ENCODE data around the gene OMA1. TPM values are rescaled to one million over a fixed set of nuclear protein-coding genes. Genes with fewer than 3 reads are reported as not detected.
"Not testable (repeated sequence)": the region's sequence is repeated elsewhere in the genome, so short reads cannot be mapped to it uniquely, and the experiment has no call there.

The OMA1 gene
- total RNA-seq, 1 experiment from 2014 or later, result 27.9 TPM

GRCh38 chr1:58539553-58539952, 7.0 kb downstream of the OMA1 start:
- no peaks in the 10 kb centered on the region for H3K36me3 ChIP-seq (ENCODE audit: low read depth)
- no peaks in the 10 kb centered on the region for H3K9me2 ChIP-seq (ENCODE audit: insufficient read depth)
- no peak overlapping the region for H3K4me3 ChIP-seq
- no peak overlapping the region for H3K27ac ChIP-seq
- no peak overlapping the region for H3K4me2 ChIP-seq
- H3F3A ChIP-seq (ENCODE audit: insufficient read depth, low read depth), result 0 out of 2 replicates have a peak, but pooled peaks cover 6% of the 10 kb centered on the region
- no peak for DNase-seq
- H2AFZ ChIP-seq, result no peak overlapping the region
- BruUV-seq (replicated peaks), result no TSS peak
- ChIA-PET POLR2A (ENCODE audit: unreplicated experiment) (no interaction called here), CTCF (no interaction called here)
- TF ChIP-seq CTCF (conservative IDR thresholded peaks at IDR 0.05) (no peak), EZH2 (IDR thresholded peaks at IDR 0.05; ENCODE audit: low read depth) (no peak)
- no peaks in the 10 kb centered on the region for H3K9me3 ChIP-seq (ENCODE audit: insufficient read depth, low read depth)
- no peaks in the 10 kb centered on the region for H3K4me1 ChIP-seq (replicated peaks; ENCODE audit: insufficient read depth)
- H3K27me3 ChIP-seq (ENCODE audit: insufficient read depth, low read depth), result no peaks in the 10 kb centered on the region
- 0 out of 2 replicates have a peak, but pooled peaks cover 3% of the 10 kb centered on the region for H3K79me2 ChIP-seq (ENCODE audit: low read depth)
- no peaks in the 10 kb centered on the region for H4K20me1 ChIP-seq (ENCODE audit: insufficient read depth)
- intact Hi-C loops (cut with micrococcal nuclease; ENCODE audit: unreplicated experiment), result no loop called here

GRCh38 chr1:58538821-58539220, 7.7 kb downstream of the OMA1 start:
- Histone ChIP-seq H3K4me1 (replicated peaks; ENCODE audit: insufficient read depth) (no peaks in the 10 kb centered on the region), H3K4me2 (no peak overlapping the region), H3K36me3 (ENCODE audit: low read depth) (no peaks in the 10 kb centered on the region), H4K20me1 (ENCODE audit: insufficient read depth) (no peaks in the 10 kb centered on the region), H2AFZ (no peak overlapping the region), H3K9me2 (ENCODE audit: insufficient read depth) (no peaks in the 10 kb centered on the region), H3K4me3 (no peak overlapping the region), H3K79me2 (ENCODE audit: low read depth) (no peaks in the 10 kb centered on the region), H3K27ac (no peak overlapping the region), H3K9me3 (ENCODE audit: insufficient read depth, low read depth) (no peaks in the 10 kb centered on the region), H3F3A (ENCODE audit: insufficient read depth, low read depth) (0 out of 2 replicates have a peak, but pooled peaks cover 6% of the 10 kb centered on the region), H3K27me3 (ENCODE audit: insufficient read depth, low read depth) (no peaks in the 10 kb centered on the region)
- no peak for DNase-seq
- TF ChIP-seq CTCF (conservative IDR thresholded peaks at IDR 0.05), result no peak
- TF ChIP-seq EZH2 (IDR thresholded peaks at IDR 0.05; ENCODE audit: low read depth), result no peak
- intact Hi-C loops (cut with micrococcal nuclease; ENCODE audit: unreplicated experiment), result no loop called here
- ChIA-PET CTCF (no interaction called here), POLR2A (ENCODE audit: unreplicated experiment) (interaction anchor here (0.6 to 0.7 kb wide), 2 partner anchors 114 to 1320 kb away, joined by 3 to 7 read pairs; no protein-coding TSS in a partner anchor)
- no TSS peak for BruUV-seq (replicated peaks)

GRCh38 chr1:58531842-58532241, 14.7 kb downstream of the OMA1 start:
- H3K4me1 ChIP-seq (replicated peaks; ENCODE audit: insufficient read depth); BruUV-seq (replicated peaks); H3K27me3 ChIP-seq (ENCODE audit: insufficient read depth, low read depth); H4K20me1 ChIP-seq (ENCODE audit: insufficient read depth); H3K36me3 ChIP-seq (ENCODE audit: low read depth); H3K4me3 ChIP-seq; H3K4me2 ChIP-seq; H3K79me2 ChIP-seq (ENCODE audit: low read depth); H3K9me3 ChIP-seq (ENCODE audit: insufficient read depth, low read depth); intact Hi-C loops (cut with micrococcal nuclease; ENCODE audit: unreplicated experiment); H2AFZ ChIP-seq; DNase-seq; H3F3A ChIP-seq (ENCODE audit: insufficient read depth, low read depth); CTCF ChIA-PET; POLR2A ChIA-PET (ENCODE audit: unreplicated experiment); H3K9me2 ChIP-seq (ENCODE audit: insufficient read depth); H3K27ac ChIP-seq: not testable (repeated sequence)

GRCh38 chr1:58529284-58529683, 17.2 kb downstream of the OMA1 start:
- DNase-seq, result no peak
- no peaks in the 10 kb centered on the region for H3K79me2 ChIP-seq (ENCODE audit: low read depth)
- POLR2A ChIA-PET (ENCODE audit: unreplicated experiment), result no interaction called here
- no peaks in the 10 kb centered on the region for H3K9me3 ChIP-seq (ENCODE audit: insufficient read depth, low read depth)
- no peaks in the 10 kb centered on the region; the same call in 1 of the 2 replicates for H3K9me2 ChIP-seq (ENCODE audit: insufficient read depth)
- H3K36me3 ChIP-seq (ENCODE audit: low read depth), result no peaks in the 10 kb centered on the region
- no peaks in the 10 kb centered on the region for H4K20me1 ChIP-seq (ENCODE audit: insufficient read depth)
- no peak overlapping the region for H3K27ac ChIP-seq
- no peak overlapping the region for H3K4me3 ChIP-seq
- no peaks in the 10 kb centered on the region for H3F3A ChIP-seq (ENCODE audit: insufficient read depth, low read depth)
- H3K4me1 ChIP-seq (replicated peaks; ENCODE audit: insufficient read depth), result no peaks in the 10 kb centered on the region
- CTCF ChIA-PET, result no interaction called here
- no TSS peak for BruUV-seq (replicated peaks)
- H3K27me3 ChIP-seq (ENCODE audit: insufficient read depth, low read depth), result no peaks in the 10 kb centered on the region
- TF ChIP-seq CTCF (conservative IDR thresholded peaks at IDR 0.05), result no peak
- no peak for TF ChIP-seq EZH2 (IDR thresholded peaks at IDR 0.05; ENCODE audit: low read depth)
- intact Hi-C loops (cut with micrococcal nuclease; ENCODE audit: unreplicated experiment), result no loop called here
- H2AFZ ChIP-seq, result no peak overlapping the region
- no peak overlapping the region for H3K4me2 ChIP-seq

Data from PC-9 (cell line).